Measurements from ENCODE around the gene KRTAP6-3. TPM values are rescaled to one million over a fixed set of nuclear protein-coding genes. Genes with fewer than 3 reads are reported as not detected.

Gene KRTAP6-3
- total RNA-seq, 2 experiments from 2014 or later = not detected

- no peak for DNase-seq
- no peaks in the 10 kb centered on the region for H3K27me3 Mint-ChIP-seq
- H3K4me1 ChIP-seq (ENCODE audit: insufficient read depth, low read length) = no peaks in the 10 kb centered on the region
- no peaks in the 10 kb centered on the region for H3K36me3 Mint-ChIP-seq (ENCODE audit: low read depth)
- no peaks in the 10 kb centered on the region for H3K36me3 ChIP-seq (ENCODE audit: insufficient read depth, low read length)
- no peaks in the 10 kb centered on the region for H3K27me3 ChIP-seq (ENCODE audit: control insufficient read depth in 1 of 2, insufficient read depth in 2 of 2, low read length in 2 of 2)
- H3K27ac Mint-ChIP-seq = no peak overlapping the region
- H3K4me1 Mint-ChIP-seq (ENCODE audit: low read depth) = no peaks in the 10 kb centered on the region
- intact Hi-C loops (cut with DNase I, micrococcal nuclease) = no loop called here
- TF ChIP-seq CTCF (IDR thresholded peaks at IDR 0.05) = no peak
- no peaks in the 10 kb centered on the region for H3K9me3 Mint-ChIP-seq
- H3K4me3 ChIP-seq (ENCODE audit: low read length) = no peak overlapping the region
- no peak for ATAC-seq (ENCODE audit: poor library complexity)
- H3K9me3 ChIP-seq (ENCODE audit: control insufficient read depth in 1 of 2, insufficient read depth in 1 of 2, low read length in 2 of 2) = peaks cover 0 to under 1% of the 10 kb centered on the region in 2 experiments
- no peak overlapping the region for H3K4me3 Mint-ChIP-seq
- CTCF ChIA-PET = no interaction called here
- no peak overlapping the region for H3K27ac ChIP-seq (ENCODE audit: low read depth in 1 of 2, low read length in 2 of 2)
- POLR2A ChIA-PET = no interaction called here
These were observed 28.6 kb upstream of the KRTAP6-3 start for GRCh38 chr21:30563630-30564029.

GRCh38 chr21:30567617-30568016 is 24.6 kb upstream of the KRTAP6-3 start:
- Mint-ChIP-seq H3K9me3 (peaks cover 2% of the 10 kb centered on the region), H3K4me1 (ENCODE audit: low read depth) (no peaks in the 10 kb centered on the region), H3K4me3 (no peak overlapping the region), H3K27me3 (no peaks in the 10 kb centered on the region), H3K27ac (no peak overlapping the region), H3K36me3 (ENCODE audit: low read depth) (no peaks in the 10 kb centered on the region)
- no peaks in the 10 kb centered on the region for H3K27me3 ChIP-seq (ENCODE audit: control insufficient read depth in 1 of 2, insufficient read depth in 2 of 2, low read length in 2 of 2)
- ChIA-PET POLR2A (no interaction called here), CTCF (no interaction called here)
- peaks cover 0 to 3% of the 10 kb centered on the region in 2 experiments for H3K9me3 ChIP-seq (ENCODE audit: control insufficient read depth in 1 of 2, insufficient read depth in 1 of 2, low read length in 2 of 2)
- no peak for ATAC-seq (ENCODE audit: poor library complexity)
- H3K4me3 ChIP-seq (ENCODE audit: low read length) = no peak overlapping the region
- intact Hi-C loops (cut with DNase I, micrococcal nuclease) = no loop called here
- no peak for TF ChIP-seq CTCF (IDR thresholded peaks at IDR 0.05)
- H3K27ac ChIP-seq (ENCODE audit: low read depth in 1 of 2, low read length in 2 of 2) = no peak overlapping the region
- no peak for DNase-seq
- H3K4me1 ChIP-seq (ENCODE audit: insufficient read depth, low read length) = no peaks in the 10 kb centered on the region
- no peaks in the 10 kb centered on the region for H3K36me3 ChIP-seq (ENCODE audit: insufficient read depth, low read length)

- no peaks in the 10 kb centered on the region for H3K9me3 Mint-ChIP-seq
- Histone ChIP-seq H3K27ac (ENCODE audit: low read depth in 1 of 2, low read length in 2 of 2) (no peak overlapping the region), H3K9me3 (ENCODE audit: control insufficient read depth in 1 of 2, insufficient read depth in 1 of 2, low read length in 2 of 2) (no peaks in the 10 kb centered on the region), H3K36me3 (ENCODE audit: insufficient read depth, low read length) (no peaks in the 10 kb centered on the region), H3K4me1 (ENCODE audit: insufficient read depth, low read length) (no peaks in the 10 kb centered on the region), H3K4me3 (ENCODE audit: low read length) (no peak overlapping the region), H3K27me3 (ENCODE audit: control insufficient read depth in 1 of 2, insufficient read depth in 2 of 2, low read length in 2 of 2) (no peaks in the 10 kb centered on the region)
- no peaks in the 10 kb centered on the region for H3K4me1 Mint-ChIP-seq (ENCODE audit: low read depth)
- no peak overlapping the region for H3K4me3 Mint-ChIP-seq
- no peaks in the 10 kb centered on the region for H3K27me3 Mint-ChIP-seq
- intact Hi-C loops (cut with DNase I, micrococcal nuclease) = no loop called here
- ChIA-PET POLR2A (no interaction called here), CTCF (no interaction called here)
- H3K36me3 Mint-ChIP-seq (ENCODE audit: low read depth) = no peaks in the 10 kb centered on the region
- no peak for TF ChIP-seq CTCF (IDR thresholded peaks at IDR 0.05)
- no peak overlapping the region for H3K27ac Mint-ChIP-seq
- ATAC-seq (ENCODE audit: poor library complexity) (no peak), DNase-seq (no peak)
These were observed 14.5 kb upstream of the KRTAP6-3 start for GRCh38 chr21:30577766-30578165.
